HG03460 (cell line): Measurements from ENCODE around the gene NCL.
A peak's percentile ranks its signal among the peaks of the same experiment; 100 is the strongest.
"Not testable (repeated sequence)": the region's sequence is repeated elsewhere in the genome, so short reads cannot be mapped to it uniquely, and the experiment has no call there.

Source experiments
- ATAC-seq: cut with Tn5 transposase; IDR thresholded peaks from one replicate; pipeline ENCODE4 v1.9.1; 2021; ENCODE audit not compliant: unreplicated experiment

Gene NCL

DNA sequence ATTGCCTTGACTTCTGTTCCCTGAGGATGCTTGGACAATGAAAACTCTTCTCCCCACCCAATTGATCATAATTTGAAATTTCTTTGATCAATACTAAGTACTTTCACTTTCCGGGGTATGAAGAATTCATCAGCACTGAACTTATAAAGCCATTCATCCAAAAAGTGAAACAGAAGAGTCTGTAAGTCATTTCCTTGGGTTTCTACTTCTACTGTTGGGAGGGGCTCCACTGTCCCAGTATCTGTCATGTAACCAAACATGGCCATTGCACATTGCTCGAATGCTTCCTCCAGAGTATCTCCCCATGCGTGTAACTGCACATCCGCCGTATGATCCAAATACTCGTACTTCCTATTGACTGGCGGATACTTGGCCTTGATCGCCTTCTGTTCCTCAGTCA, 30.3 kb downstream of the NCL start:
- ATAC-seq = no peak

DNA sequence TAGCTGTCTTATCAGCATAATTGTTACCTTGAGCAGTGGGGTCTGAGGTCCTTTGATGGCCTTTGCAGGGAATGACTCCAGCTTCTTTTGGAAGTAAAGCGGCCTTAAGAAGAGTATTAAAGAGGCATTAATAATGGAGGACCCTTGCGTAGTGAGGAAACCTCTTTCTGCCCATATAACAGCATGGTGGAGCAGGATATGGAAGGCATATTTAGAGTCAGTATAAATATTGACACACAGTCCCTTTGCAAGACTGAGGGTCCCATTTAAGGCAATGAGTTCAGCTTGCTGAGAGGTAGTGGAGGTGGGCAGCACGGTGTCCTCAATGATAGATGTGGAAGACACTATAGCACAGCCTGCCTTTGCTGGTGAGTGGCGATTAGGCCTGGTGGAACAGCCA, 32.7 kb downstream of the NCL start:
- ATAC-seq = no peak

DNA sequence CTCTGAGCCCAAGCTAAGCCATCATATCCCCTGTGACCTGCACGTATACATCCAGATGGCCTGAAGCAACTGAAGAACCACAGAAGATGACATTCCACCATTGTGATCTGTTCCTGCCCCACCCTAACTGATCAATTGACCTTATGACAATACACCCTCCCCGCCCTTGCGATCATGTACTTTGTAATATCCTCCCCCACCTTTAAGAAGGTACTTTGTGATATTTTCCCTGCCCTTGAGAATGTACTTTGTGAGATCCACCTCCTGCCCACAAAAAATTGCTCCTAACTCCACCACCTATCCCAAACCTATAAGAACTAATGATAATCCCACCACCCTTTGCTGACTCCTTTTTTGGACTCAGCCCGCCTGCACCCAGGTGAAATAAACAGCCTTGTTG, 33.8 kb downstream of the NCL start:
- ATAC-seq = not testable (repeated sequence)

DNA sequence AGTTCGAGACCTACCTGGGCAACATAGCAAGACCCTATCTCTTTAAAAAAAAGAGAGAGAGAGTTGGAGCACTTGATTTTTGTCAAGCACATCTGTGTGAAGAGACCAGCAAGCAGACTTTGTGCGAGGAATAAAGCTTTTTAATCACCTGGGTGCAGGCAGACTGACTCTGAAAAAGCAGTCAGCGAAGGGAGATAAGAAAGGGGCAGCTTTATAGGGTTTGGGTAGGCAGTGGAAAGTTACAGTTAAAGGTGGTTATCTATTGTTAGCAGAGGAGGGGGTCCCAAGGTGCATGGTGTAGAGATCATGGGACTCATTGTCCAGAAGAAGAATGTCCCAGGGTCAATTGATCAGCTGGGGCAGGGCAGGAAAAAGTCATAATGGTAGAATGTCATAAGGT, 34.4 kb downstream of the NCL start:
- no peak for ATAC-seq

DNA sequence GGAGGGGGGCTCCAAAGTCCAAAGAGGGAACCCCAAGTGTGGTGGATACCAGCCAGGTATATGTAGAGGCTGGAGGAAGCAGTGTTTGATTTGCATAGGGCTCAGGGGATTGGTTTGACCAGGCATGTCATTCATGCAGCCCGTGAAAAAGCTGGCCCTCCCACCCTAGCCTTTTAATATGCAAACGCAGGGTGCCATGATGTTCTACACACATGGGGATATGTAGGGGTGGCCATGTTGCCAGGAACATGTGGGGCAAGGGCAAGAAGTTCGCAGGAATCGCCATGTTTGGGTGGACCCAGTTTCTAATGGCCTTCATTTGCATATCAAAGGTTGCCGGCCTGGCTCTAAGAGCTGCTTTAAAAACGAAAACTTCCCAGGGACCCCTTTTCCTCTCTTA, 35.1 kb downstream of the NCL start:
- no peak for ATAC-seq

DNA sequence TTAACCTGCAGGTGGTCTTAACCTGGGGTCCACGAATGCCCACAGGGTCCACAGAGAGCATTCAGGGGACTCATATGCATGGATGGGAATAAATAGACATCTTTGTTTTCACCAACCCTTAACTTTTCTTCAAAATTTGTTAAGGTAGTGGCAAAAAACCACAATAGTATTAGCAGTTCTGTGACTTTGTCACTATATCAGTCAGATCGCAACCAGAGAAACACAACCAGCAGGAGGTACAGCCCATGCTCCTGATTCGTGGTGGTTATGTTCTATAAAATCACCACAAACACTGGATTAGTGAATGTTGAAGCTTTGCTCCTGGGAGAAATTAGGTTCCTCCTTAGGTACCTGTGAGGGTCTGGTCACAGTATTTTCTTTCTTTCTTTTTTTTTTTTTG, 37.2 kb downstream of the NCL start:
- ATAC-seq = no peak

DNA sequence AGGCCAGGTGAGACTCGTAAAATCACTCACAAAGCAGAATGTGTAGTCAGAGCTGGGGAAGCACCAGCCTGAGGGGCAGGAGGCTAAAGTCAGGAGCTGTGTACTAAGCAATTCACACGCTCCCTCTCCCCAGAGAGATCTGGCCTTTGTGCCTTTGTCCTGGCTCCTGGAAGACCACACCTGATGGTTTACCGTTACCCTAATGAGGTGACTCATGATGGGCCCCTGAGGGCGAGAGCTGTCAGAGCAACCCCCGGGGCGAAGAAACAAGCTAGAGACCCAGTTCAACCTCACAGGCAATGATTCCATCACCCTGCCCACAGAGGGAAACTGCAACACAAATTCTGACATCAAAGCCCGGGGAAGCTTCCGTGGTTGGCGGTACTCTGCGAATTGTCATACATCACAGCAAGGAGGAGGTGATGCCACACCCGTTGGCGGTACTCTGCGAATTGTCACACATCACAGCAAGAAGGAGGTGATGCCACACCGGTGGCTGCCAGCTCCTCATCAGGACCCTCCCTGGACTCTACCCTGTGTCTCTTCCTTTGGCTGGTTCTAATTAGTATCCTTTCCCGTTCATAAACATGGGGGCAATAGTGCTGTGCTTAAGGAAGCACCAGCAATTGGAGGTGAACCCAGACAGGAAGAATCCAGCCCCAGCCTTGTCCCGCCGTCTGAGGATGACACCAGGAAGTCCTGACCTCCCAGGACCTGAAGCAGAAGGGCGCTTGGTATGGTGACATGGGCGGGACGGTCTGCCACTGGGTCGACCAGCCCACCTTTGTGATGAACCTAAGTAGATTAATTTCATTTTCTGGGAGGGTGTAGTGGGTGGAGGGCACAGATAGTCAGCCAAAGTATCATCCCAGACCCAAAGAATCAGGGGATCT, 38.2 kb downstream of the NCL start:
- no peak for ATAC-seq

DNA sequence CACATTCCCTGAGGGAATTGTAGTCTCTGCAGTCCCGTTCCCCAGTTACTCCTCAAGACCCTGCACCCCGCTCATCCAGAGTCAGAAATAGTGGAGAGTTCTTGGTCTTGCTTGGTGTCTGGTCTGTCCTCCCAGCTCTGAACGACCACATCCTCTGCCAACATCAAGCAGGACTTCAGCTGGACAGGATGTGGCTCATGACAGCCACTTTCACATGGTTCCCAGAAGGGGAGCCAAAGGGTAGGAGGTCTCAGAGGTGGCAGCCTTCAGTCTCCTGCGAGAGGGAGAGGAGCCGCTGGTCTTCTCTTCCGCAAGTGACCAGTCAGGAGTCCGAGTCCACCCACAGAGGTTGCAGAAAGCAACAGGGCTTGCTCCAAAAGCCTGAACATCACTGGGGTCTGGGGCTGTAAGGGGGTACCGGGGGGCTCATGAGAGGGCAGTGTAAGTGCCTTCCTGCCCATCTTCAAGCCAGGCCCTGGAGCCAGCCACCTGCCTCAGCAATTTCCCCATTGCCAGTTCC, 38.9 kb downstream of the NCL start:
- ATAC-seq = no peak

DNA sequence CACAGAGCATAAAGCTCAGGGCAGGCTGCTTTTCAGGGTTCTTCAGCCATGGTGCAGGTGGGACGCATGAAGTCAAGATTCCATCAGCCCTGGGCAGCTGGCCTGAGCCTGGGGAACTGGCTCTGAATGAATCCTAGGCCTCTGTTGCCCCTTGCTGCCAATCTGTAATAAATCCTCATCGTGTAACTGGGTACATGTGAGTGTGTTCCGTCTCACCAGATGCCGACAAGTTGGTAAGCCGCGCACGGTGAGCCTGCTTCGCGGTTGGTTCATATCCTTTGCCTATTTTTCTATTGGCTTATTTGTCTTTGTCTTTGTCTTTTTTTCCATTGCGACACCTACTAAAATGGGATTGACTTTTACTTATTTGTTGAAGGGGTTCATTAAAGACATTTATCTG, 41.1 kb downstream of the NCL start:
- ATAC-seq = no peak

DNA sequence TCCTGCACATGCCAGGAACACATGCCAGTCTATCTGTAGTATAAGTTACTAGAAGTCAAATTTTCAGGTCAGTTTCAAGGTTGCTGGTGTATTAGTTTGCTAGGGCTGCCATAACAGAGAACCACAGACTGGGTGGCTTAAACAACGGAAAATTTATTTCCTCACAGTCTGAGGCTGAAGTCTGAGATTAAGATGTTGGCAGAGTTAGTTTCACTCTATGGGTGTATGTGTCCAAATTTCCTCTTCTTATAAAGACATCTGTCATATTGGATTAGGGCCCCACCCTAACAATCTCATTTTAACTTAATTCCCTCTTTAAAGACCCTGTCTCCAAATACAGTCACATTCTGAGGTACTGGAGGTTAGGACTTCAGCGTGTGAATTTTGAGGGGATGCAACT, 42.2 kb downstream of the NCL start:
- no peak for ATAC-seq

DNA sequence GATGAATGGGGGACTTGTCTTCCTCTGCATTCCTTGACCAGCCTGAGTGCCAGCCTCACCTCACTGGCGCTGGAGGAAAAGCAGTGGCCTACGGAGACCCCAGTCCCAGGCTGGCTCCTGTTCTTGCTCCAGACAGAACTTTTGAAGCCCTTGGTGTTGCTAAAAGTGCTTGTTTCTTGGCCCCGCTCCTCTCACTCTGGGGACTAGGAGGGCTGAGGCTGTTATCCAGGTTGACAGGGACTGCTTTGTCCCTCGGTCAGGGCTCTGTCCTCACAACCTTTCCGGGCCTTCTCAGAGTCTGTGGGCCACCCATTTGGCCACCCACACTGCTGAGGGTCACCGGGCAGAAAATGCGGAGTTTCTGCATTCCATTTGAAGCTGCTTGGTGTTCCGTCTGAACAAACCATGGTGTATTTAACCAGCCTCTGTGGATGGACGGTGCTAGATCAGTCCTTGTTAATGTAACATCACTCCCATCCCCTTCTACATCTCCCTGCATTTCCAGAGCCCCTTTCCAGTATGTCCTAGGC, 43.2 kb downstream of the NCL start:
- ATAC-seq = no peak

DNA sequence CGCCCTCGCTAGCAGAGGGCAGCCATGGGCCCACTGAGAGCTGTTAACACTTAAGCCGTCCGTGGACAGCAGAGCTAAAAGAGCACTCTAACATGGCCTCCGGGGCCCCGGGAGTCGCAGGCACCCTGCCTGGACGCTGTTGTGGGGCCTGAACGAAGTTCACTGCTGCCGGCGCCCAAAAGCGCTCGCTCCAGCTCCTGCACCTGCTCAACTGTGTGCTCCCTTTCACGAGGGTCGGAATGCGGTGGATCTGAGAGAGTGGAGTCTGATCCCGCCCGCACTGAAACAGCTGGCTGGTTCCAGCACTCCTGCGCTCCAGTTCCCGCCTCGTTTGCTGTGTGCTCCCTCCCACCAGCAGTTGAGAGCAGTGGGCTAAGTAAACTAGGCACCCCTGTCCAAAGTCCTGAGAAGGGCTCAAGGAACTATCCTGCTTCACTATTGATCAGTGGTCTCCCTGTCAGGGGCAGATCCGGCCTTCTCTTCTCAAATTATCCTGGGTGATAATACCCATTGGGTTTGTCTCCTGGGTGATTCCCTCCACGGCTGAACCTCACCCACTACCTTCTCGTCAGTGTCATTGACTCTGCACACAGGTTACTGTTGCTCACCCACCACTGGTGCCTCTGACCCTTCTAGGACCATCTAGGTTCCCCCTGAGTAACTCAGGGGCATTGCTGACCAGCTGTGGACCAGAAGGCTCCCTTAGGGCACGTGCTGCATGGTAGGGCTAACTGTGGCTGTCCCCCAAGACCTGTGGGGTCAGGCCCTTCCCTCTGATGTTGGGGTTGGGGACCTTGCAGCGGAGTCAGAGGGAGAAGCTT, 45.3 kb downstream of the NCL start:
- no peak for ATAC-seq

DNA sequence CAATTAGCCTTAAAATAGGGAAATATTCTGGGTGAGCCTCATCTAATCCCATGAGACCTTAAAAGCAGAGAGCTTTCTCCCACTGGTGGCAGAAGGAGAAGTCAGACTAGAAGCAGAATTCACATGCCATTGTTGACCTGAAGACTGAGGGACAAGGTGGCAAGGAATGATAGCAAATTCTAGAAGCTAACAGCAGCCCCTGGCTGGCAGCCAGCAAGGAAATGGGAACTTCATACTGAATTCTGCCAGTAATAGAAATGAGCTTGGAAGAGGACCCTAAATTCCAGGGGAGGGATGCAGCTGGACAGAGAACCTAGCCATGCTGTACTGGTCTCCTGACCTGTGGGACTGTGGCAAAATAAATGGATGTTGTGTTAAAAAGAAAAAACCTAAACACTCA, 49.3 kb downstream of the NCL start:
- ATAC-seq = no peak

DNA sequence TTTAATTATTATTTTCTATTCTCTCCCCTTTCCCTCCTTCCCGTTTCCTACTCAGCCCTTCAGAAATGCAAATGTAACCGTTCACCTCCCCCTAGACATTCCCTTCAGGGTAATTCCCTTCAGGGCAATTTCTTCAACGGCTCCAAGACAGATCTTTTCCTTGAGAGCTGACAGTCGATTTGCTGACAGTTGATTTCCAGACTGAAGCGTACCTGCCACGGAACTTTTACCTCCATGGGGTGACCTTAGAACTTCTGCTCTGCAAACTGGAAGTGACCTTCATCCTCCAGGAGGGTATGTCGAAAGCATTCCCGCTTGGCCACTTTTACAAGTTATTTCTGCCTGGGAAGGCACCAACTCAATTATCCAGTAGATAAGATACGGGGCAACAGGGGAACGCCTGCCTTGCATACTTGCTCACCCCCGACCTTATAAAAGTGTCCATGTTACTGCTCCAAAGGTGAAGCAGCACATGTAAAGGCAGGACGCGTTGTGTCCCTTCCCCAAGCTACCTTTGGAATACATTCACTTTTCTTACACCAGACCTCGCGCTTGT, 50.3 kb downstream of the NCL start:
- no peak for ATAC-seq

DNA sequence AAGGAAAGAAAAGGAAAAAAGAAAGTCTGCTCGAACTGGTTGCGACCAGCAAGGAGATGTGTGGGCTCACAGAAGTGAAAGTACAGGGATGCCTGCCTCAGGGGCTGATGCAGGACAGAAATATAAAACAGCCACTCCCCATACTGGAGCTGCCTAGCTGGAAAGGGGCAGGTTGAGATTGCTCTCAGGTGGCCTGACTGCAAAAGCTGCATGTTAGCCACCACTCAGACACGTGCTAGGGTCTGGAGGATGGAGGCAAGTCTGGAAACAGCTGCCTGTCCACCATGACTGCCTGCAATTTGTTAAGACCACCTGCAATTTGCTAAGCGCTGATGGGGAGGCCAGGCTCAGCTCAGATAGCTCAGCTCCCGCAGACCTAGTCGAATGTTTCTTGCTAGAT, 50.8 kb downstream of the NCL start:
- no peak for ATAC-seq

DNA sequence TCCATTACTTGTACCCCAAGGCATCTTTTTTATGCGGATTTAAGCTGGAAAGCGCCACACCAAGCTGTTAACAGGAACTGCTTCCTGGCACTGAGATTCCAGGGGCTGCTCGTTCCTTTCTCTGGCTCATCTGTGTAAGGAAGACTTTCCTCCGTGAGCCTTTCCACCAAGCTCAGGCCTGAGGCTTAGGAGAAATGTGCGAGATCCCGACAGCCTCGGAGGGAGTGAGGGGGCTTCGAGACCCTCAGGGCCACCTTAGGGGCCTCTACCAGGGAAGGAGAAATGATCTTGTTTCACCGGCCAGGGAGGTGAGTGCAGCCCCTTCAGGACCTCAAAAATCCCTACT, 51.7 kb downstream of the NCL start:
- ATAC-seq = no peak

DNA sequence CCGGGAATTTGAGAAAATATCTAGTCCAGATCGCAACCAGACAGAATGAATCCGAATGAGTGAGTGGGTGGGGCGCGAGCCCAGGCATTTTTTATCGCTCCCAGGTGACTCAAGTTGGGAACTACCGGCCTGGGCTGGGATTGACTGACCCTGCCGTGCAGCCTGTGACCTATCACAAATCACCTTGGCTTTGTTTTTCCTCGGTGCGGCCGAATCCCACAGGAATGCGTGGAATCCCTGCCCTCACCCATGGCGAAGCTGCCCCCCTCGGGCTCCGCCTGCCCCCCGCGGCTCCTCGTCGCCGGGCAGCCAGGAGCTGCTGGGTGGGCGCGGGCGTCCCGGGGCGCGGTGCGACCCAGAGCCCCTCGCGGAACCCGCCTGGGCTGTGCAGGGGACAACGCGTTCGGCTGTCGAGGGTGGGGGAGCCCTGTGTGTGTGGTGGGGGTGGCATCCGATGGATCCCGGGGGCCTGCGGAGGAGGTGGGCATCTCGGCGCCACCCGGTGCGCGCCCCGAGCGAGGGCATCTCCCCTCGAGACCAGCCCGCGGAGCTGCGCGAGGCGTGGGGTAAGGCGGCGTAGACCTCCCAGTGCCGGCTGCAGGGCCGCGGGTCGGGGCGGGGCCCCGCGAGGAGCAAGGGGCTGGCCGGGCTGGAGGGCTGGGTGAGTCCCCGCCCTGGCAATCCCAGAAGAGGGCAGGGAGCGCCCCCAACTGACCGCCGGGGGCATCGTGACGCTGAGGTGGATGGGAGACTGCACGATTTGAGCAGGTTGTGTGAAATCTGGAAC, 52.3 kb downstream of the NCL start:
- ATAC-seq = peak; percentile 97

DNA sequence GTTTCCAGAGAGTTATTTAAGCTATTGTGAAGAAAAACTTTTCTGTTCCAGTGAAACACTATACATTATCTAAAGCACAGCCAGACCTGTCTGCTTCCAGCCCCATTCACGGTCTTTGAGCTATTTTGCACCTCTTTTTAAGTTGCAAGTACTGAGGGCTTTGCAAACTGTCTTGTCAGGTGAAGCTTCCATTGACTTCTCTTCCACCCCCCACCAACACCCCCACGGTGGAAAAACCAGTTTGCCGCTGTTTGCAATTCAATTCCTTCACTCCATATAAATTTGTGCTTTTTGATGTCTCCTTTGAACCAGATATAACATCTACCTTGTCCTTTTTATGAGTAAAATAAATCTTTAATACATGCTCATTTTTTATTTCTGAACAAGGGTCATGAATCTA, 53.0 kb downstream of the NCL start:
- ATAC-seq = no peak

DNA sequence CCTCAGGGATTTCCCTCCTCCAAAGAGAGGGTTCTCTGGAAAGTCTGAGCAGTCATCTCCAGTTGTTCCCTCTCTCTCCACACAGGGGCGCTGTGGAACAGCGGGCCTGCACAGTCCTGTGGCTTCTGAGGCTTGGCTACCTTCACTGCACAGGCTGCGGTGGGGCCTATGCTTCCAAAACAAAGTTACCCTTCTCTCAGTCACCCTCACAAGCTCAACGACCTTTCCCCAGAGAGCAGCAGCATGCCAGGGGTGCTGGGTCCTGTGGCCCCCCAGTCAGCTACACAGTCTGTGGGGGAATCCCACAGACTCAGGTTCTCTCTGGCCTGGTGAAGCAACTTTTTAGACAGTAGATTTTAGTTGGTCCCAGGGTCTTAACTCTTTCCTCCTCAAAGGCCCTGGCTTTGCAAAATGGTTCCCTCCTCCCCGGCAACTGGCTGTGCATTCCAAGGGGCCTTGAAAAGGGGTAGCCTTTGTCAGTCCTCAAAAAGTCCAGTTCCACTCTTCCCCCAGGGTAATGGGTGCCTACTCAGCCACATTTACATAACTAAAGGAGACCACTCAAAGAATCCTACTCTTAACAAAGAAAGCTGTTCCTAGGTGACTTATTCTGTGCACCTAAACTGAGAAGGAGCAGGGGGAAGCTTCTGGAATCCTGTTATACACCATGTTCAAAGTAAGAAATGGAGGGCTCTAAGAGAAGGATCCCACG, 53.8 kb downstream of the NCL start:
- ATAC-seq = no peak

DNA sequence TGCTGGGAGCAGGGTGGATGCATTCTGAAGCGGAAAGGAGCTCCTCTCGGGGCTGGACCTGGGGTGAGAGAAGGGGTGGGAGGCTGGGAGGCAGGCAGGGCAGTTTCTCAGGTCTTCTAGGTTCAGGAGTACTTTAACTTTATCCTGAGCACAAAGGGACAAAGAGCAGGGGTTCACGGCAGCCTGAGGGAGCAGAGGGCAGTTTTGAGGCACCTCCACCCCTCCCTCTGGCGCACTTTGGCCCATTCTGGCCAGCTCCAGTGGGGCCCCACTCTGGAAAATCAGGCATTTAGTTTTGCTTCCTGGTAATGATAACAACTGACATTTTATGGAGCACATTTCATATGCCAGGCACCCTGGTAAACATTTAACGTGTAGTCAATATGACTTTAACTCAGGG, 54.5 kb downstream of the NCL start:
- ATAC-seq = no peak
